Adrenal gland (tissue), 12 donors: ENCODE data around the gene UNG. TPM values are rescaled to one million over a fixed set of nuclear protein-coding genes. Genes with fewer than 3 reads are reported as not detected.

Experiments used
- DNase-seq, 7 donors: peaks; one replicate each; pipeline ENCODE4 v3.0.0-alpha.2; 2019 to 2020
- H3K27ac ChIP-seq, 5 donors: fragments of 200-600 bp; sonication (generic) in 4 of 5; 1 replicate in 3 of 5; 2 replicates in 2 of 5; pipeline versions ENCODE4 v1.5.1 to v1.8.0; 2016 to 2020; ENCODE audit warnings: mild to moderate bottlenecking in 1 of 5
- H3K27me3 ChIP-seq: fragments of 200-600 bp; 2 replicates; pipeline ENCODE4 v1.8.0; 2021
- H3K36me3 ChIP-seq, 2 donors: fragments of 200-600 bp; replicated peaks in 1 of 2; 1 replicate in 1 of 2; 2 replicates in 1 of 2; pipeline versions ENCODE4 v1.5.1 to v1.8.0; 2018 to 2022
- H3K4me1 ChIP-seq, 2 donors: fragments of 200-600 bp; replicated peaks in 1 of 2; 1 replicate in 1 of 2; 2 replicates in 1 of 2; pipeline versions ENCODE4 v1.5.1 to v1.8.0; 2018 to 2021
- H3K4me3 ChIP-seq, 4 donors: fragments of 200-600 bp; sonication (generic) in 3 of 4; one replicate each; pipeline ENCODE4 v1.5.1; 2016 to 2018
- H3K9me3 ChIP-seq, 3 donors: fragments of 200-600 bp; sonication (generic) in 1 of 3; replicated peaks in 1 of 3; 1 replicate in 2 of 3; 2 replicates in 1 of 3; pipeline versions ENCODE4 v1.5.1 to v1.8.0; 2016 to 2021
- CTCF ChIP-seq, 6 experiments: fragments of 450-650 bp in 4 of 6; fragments of 200-600 bp in 2 of 6; sonication (generic) in 1 of 6; IDR thresholded peaks; 1 replicate in 5 of 6; 2 replicates in 1 of 6; pipeline versions ENCODE4 v1.5.1 to v1.8.0; 2016 to 2021; ENCODE audit warnings: antibody characterized with exemption in 6 of 6, mild to moderate bottlenecking in 2 of 6, moderate library complexity in 1 of 6
- POLR2A ChIP-seq, 2 donors: fragments of 450-650 bp; IDR thresholded peaks; one replicate each; pipeline ENCODE4 v1.6.1; 2017; ENCODE audit warnings: antibody characterized with exemption in 2 of 2, mild to moderate bottlenecking in 2 of 2, moderate library complexity in 1 of 2
- WGBS, 4 donors: extraction: QIAGEN DNeasy Blood & Tissue Kit in 2 of 4; methylation state at CpG; one replicate each; pipeline versions ENCODE4 v1.1.5 to v1.1.7; 2013 to 2017; 5-methylcytosine and 5-hydroxymethylcytosine counted together
- intact Hi-C, 2 donors: fragments of 100-400 bp; cut with DNase I; formaldehyde crosslinking; loops; one replicate each; pipeline versions ENCODE4 v1.14.1 to v1.15.0; 2022 to 2023
- polyA plus RNA-seq, 3 donors: library from polyadenylated mRNA; stranded (reverse); fragments of 200-250 nt in 2 of 3; fragments of 350-450 nt in 1 of 3; fragmentation: Illumina TruSeq in 1 of 3; extraction: RNeasy Lipid Tissue Mini Kit (QIAGEN cat#74804) in 1 of 3; gene quantifications; one replicate each; pipeline ENCODE4 v1.2.3, GENCODE V29; 2013 to 2014
- total RNA-seq, 9 donors: library from RNA; depleted of rRNA in 4 of 9; stranded (reverse); fragments of >200 nt in 4 of 9; fragments of 120-200 nt in 1 of 9; fragmentation: NEBNext Ultra II Directional in 1 of 9; extraction: Animal tissue kit (Norgen Biotek cat#: 25700) in 1 of 9; gene quantifications; one replicate each; pipeline versions ENCODE4 v1.1.0 to v1.2.4, GENCODE V29; 2013 to 2023
- donor health status: healthy with polysubstance abuse.
- donor health status: Bipolar disorder and iron deficiency.
- donor health status: DM: yes; HTN: yes; CAD: no.
- donor health status: DM: no; HTN: no; CAD: no.
- donor health status: DM: no; HTN: no; CAD: no.
- donor health status: DM: yes; HTN: yes; CAD: no.

The UNG gene
- total and polyA plus RNA-seq, 12 donors = 52.5 to 135 (median 72.8) TPM

- Histone ChIP-seq H3K4me1 (peaks cover 7 to 8% of the 10 kb centered on the region in 2 donors), H3K36me3 (peaks cover 0 to 66% of the 10 kb centered on the region in 2 donors), H3K4me3 (no peak overlapping the region), H3K27ac (no peak overlapping the region), H3K27me3 (no peaks in the 10 kb centered on the region), H3K9me3 (peaks cover 0 to 4% (median 3%) of the 10 kb centered on the region in 3 donors)
- no peak for DNase-seq
- intact Hi-C loops = no loop called here
- WGBS, 4 donors = 92 to 98% (median 95%) methylated on average over 11 to 14 of the region's 14 CpGs
- TF ChIP-seq POLR2A (IDR thresholded peaks at IDR 0.05) (no peak), CTCF (IDR thresholded peaks at IDR 0.05) (no peak)
These were observed 14.6 kb upstream of the UNG start for GRCh38 chr12:109082751-109083150.

- Histone ChIP-seq H3K27ac (no peak overlapping the region), H3K36me3 (peaks cover 0 to 79% of the 10 kb centered on the region in 2 donors), H3K4me1 (peaks cover 9 to 11% of the 10 kb centered on the region in 2 donors), H3K4me3 (no peak overlapping the region), H3K27me3 (no peaks in the 10 kb centered on the region), H3K9me3 (no peaks in the 10 kb centered on the region)
- WGBS, 4 donors = 92 to 100% (median 96%) methylated on average over 2 of the region's 2 CpGs
- intact Hi-C loops = no loop called here
- DNase-seq = no peak
- no peak for TF ChIP-seq POLR2A (IDR thresholded peaks at IDR 0.05)
- TF ChIP-seq CTCF (IDR thresholded peaks at IDR 0.05) = no peak
These were observed 13.0 kb upstream of the UNG start for GRCh38 chr12:109084425-109084824.

GRCh38 chr12:109085590-109085989, 11.8 kb upstream of the UNG start:
- Histone ChIP-seq H3K27ac (no peak overlapping the region), H3K27me3 (no peaks in the 10 kb centered on the region), H3K4me3 (no peak overlapping the region), H3K4me1 (peaks cover 9 to 11% of the 10 kb centered on the region in 2 donors), H3K36me3 (peaks cover 0 to 74% of the 10 kb centered on the region in 2 donors), H3K9me3 (no peaks in the 10 kb centered on the region)
- DNase-seq = no peak
- TF ChIP-seq CTCF (IDR thresholded peaks at IDR 0.05) (no peak), POLR2A (IDR thresholded peaks at IDR 0.05) (no peak)
- WGBS, 4 donors = 95 to 99% (median 96%) methylated on average over 11 of the region's 11 CpGs
- intact Hi-C loops = no loop called here

- TF ChIP-seq POLR2A (IDR thresholded peaks at IDR 0.05) = peak in 1 of 2 donors; percentile 16
- no peak for TF ChIP-seq CTCF (IDR thresholded peaks at IDR 0.05)
- H3K4me3 ChIP-seq = no peak overlapping the region
- intact Hi-C loops = no loop called here
- peaks cover 9 to 21% of the 10 kb centered on the region in 2 donors for H3K4me1 ChIP-seq
- WGBS, 4 donors = 28 to 55% (median 46%) methylated on average over 3 to 5 of the region's 5 CpGs
- H3K27me3 ChIP-seq = no peaks in the 10 kb centered on the region
- H3K27ac ChIP-seq = peak overlapping the region in 4 of 5 donors; percentile 2 to 47 (median 32)
- peaks cover 0 to 65% of the 10 kb centered on the region in 2 donors for H3K36me3 ChIP-seq
- H3K9me3 ChIP-seq = no peaks in the 10 kb centered on the region
- DNase-seq = peak in 6 of 7 donors; percentile 46 to 77 (median 59)
These were observed 10.1 kb upstream of the UNG start for GRCh38 chr12:109087250-109087649.
